K562 (cell line): ENCODE data around the gene DPH2.

Source experiments
- ESRRA ChIP-seq: fragments of 450-650 bp; IDR thresholded peaks from 2 replicates; pipeline ENCODE4 v1.6.1; 2014; ENCODE audit warnings: low read depth, mild to moderate bottlenecking, moderate library complexity, borderline replicate concordance
- POLR2A ChIP-seq: fragments of 450-650 bp; conservative IDR thresholded peaks from 2 replicates; pipeline ENCODE4 v1.6.1; 2016
- RCOR1 ChIP-seq, 2 experiments: IDR thresholded peaks; 2 replicates each; pipeline ENCODE4 v1.6.1; 2012; ENCODE audit warnings: low read depth in 2 of 2, low read length in 2 of 2, borderline replicate concordance in 1 of 2, improper control_type of control experiment in 1 of 2
- ZBTB1 ChIP-seq: sonication (generic); formaldehyde crosslinking; IDR thresholded peaks from 2 replicates; pipeline ENCODE4 v1.8.1; 2023; ENCODE audit warnings: missing genetic modification reagents, low read depth, mild to moderate bottlenecking, borderline replicate concordance
- ZBTB17 ChIP-seq: fragments of 450-650 bp; formaldehyde crosslinking; IDR thresholded peaks from 2 replicates; pipeline ENCODE4 v1.4.0; 2020; ENCODE audit warnings: mild to moderate bottlenecking
- ZNF217 ChIP-seq: sonication (generic); formaldehyde crosslinking; IDR thresholded peaks from 2 replicates; pipeline ENCODE4 v1.8.0; 2022; ENCODE audit warnings: mild to moderate bottlenecking, missing genetic modification reagents
- ZNF311 ChIP-seq: fragments of 250-450 bp; sonication (Bioruptor Pico); IDR thresholded peaks from 2 replicates; pipeline ENCODE4 v1.4.0; 2020; ENCODE audit warnings: mild to moderate bottlenecking, moderate library complexity

GRCh38 chr1:43976045-43976444 lies 6.2 kb downstream of the DPH2 start:
- TF ChIP-seq ZNF217 (CRISPR knock-in tag): no peak
- no peak for TF ChIP-seq POLR2A
- TF ChIP-seq RCOR1 (IDR thresholded peaks at IDR 0.05; ENCODE audit: borderline replicate concordance in 1 of 2, low read depth in 2 of 2, low read length in 2 of 2): no peak
- no peak for TF ChIP-seq ZBTB1 (CRISPR knock-in tag)
- TF ChIP-seq ESRRA: no peak
- TF ChIP-seq ZNF311 (CRISPR knock-in tag): no peak
- no peak for TF ChIP-seq ZBTB17 (CRISPR knock-in tag)
